Measurements from ENCODE around the gene TRIB2.

Gene TRIB2

GRCh38 chr2:12721566-12722446 is 5.1 kb downstream of the TRIB2 start:
- DNase-seq: peak; percentile 50

DNA sequence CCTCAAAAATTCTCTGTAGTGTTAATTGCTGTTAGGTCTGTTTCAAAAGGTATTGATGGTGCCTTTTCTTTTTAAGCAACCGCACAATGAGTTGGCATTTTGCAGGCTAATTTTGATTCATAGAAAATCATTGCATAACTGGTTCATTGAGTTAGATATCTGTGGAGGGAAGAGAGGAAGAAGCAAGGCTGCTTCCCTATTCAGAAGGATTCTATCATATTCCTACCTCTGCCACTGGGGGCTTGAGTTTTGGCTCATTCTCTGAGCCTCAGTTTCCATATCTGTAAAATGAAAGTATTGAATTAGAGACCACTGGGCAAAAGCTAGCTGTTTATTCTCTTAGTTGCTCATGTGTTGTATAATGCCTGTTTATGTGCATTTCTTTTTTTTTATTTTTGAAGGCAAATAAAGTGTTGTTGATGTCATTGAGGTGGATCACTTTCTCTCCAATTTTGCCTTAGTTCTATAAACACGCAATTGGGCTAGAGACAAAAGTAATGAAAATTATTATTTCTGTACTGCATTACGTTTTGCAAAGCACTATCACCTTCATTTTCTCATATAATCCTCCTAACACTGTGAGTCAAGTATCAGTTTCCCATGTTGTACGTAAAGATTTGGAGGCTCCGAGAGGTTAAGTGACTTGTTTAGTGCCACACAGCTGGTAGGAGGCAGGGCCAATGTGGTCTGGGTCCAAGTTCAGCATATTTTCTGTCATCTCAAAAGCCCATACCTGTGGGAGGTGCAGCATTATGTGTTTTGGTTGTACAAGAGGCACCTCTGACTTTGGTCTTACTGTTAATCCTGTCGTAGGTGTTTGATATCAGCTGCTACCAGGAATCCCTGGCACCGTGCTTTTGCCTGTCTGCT is 5.9 kb downstream of the TRIB2 start:
- peak; percentile 37 for DNase-seq

GRCh38 chr2:12723736-12724463 is 7.2 kb downstream of the TRIB2 start:
- DNase-seq: no peak

- no peak for DNase-seq
Measured at GRCh38 chr2:12725233-12726187, 8.8 kb downstream of the TRIB2 start.

DNA sequence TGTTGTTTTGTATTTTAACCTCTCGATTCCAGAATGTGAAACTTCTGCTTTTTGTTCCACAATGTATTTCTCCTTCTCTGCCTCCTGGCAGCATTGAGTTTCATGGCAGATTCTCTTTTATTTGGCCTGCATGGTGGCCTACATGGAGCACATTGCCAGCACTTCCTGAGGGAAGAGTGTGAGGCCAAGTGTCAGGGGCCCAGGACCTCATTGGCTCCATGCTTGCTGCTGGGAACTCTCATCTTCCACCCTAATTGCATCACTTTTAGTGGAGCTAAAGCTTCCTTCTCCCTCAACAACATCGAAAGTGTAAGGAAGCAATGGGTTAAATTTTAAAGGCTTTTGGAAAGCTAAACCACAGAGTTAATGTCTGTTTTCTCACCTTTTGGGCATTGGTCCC is 9.5 kb downstream of the TRIB2 start:
- no peak for DNase-seq

- no peak for DNase-seq
Measured at GRCh38 chr2:12727065-12727464, 10.3 kb downstream of the TRIB2 start.

DNA sequence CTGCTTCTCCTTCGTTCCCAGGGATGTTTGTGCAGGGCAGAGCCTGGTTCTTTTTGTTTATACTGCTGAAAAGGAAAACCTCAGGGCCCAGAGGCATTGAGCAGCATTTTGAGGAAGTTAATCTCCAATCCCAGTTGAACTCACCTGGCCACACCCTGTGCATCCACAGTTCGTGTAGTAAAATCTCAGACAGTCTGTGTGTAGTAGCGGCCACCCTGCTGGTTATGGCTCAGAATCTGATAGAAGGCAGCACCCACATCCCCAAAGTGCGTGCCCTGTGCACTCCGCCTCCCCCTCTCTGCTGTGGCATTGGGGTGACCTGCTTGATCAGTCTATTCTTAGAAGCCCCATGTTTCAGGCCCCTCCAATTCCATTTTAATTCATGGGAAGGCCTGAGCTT is 10.9 kb downstream of the TRIB2 start:
- no peak for DNase-seq

DNA sequence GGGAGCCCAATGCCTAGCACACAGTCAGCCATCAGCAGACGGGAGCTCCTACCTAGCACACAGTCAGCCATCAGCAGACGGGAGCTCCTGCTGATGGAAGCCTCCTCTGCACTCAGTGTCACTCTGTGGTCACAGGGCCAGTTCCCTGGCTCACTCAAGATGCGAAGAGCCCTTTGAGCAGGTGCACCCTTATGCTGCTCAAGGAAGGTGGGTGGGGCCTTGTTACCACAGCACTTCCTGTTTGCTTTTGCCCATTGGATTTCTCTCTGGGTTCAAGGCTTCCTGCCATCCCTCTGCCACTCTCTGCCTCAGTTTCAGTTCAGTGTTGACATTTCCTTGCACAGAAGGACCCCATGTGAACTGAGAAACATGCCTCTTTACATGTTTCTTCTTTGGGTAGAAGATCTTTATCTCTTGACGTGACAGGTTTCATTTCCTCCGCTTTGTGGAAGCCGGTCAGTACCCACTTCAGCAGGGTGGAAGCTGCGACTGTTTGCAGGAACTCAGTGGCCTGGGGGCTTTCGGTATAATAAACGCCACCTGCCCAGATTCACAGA is 11.6 kb downstream of the TRIB2 start:
- DNase-seq: peak; percentile 61

DNA sequence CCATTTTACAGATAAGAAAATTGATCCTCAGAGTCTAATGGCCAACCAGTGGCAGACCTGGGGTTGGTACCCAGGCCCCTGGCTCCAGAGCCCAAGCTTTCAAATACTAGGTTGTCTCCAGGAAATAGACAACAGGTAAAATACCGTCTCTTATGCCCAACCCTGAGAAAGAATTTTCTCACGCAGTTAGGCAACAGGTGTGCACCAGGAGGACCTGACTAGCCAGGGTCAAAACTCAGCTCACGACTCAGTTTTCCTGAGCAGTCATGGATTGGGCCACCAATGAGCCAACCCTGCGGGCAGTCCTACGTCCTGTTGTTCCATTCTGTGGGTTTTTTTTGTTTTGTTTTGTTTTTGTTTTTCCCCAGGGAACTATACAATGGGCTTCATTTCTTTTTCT is 13.5 kb downstream of the TRIB2 start:
- DNase-seq: no peak

- no peak for DNase-seq
Measured at GRCh38 chr2:12731701-12732280, 15.1 kb downstream of the TRIB2 start.

DNA sequence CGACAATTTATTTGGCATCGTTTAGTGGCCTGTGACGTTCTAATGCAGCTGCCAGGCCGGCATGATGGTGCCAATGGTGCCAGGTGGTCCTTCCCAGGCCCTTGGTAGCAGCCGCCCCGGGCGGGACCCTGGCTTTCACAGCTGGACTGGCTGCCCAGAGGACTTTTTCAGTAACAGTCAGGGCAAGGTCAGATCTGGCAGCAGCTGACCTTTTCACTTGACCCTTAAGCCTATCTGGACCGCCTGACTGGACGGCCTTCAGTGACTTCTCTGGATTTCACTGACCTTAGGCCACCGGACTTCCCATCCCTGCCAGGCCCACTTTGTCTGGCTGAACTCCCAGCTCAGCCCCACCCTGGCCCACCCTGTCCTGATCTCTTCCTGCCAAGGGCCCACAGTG is 15.9 kb downstream of the TRIB2 start:
- no peak for DNase-seq

DNA sequence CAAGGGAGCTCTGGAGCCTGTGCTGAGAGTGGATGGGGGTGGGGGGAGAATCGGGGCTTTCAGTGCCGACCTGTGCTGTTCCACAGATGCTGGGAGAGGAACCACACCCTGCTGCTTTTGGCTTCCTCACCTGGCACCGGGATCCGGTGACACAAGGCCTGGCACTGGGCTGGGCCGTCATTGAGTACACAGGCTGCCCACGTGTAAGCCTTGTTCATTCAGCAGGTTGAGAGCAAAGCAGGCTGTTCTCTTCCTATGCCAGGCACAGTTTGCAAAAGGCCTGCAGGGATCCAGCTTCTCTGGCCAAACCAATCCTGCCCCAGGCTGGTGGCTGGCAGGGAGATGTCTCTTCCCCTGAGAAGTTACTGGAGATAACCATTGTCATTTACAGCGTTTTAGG is 17.1 kb downstream of the TRIB2 start:
- no peak for DNase-seq

- no peak for DNase-seq
Measured at GRCh38 chr2:12734914-12735654, 18.3 kb downstream of the TRIB2 start.

GRCh38 chr2:12737297-12737696 is 20.6 kb downstream of the TRIB2 start:
- DNase-seq: no peak

DNA sequence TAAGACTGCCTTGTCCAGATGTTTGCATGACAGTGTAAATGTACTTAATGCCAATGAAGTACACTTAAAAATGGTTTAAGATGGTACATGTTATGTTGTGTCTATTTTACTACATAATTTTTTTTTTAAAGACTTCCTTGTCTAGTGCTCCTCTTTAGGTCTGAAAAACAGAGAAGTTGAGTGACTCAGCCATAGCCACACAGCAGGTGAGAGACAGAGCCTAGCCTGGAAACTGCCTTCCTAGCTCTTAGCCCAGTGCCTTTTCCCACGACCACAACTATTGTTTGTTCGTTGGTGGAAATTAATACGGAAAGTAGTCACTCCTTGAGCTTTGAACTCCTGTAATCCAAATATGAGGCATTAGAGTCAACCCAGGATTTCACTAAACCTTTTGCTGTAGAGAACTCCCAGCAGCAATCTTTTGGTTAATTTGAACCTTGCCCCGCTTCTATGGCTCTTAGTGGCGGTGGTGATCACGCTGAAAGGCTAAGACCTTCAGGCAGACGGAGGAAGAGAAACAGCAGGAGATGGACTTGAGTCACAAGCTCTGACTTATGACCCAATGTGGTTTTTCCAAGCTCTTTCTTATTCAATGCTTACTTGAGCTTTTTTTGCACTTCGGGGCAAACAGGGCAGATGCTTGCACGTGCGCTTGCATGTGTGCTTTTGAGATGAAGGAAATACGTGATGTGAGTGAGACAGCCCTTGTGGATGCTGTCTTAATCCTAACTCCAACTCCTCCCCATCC is 21.2 kb downstream of the TRIB2 start:
- no peak for DNase-seq

GRCh38 chr2:12739721-12740254 is 23.1 kb downstream of the TRIB2 start:
- no peak for DNase-seq

- DNase-seq: no peak
Measured at GRCh38 chr2:12741380-12741779, 24.6 kb downstream of the TRIB2 start.

DNA sequence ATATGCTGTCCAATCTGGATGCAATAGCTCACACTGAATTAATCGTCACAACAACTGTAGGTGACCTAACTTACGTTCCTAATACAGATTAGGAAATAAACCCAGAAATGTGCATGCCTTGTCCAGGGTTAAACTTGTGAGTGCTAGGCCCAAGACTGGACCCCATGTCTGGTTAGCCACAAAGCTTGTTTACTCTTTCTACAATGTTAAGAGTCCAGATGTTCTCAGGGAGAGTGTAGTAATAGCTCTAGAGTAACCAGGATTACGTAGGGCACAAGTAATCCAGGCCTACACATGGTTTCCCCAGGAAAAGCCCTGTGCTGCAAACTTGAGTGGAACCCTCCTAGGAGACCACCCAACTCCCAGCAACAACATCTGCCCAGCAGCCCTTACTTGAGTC is 26.2 kb downstream of the TRIB2 start:
- DNase-seq: no peak

GRCh38 chr2:12750166-12750905 is 33.6 kb downstream of the TRIB2 start:
- DNase-seq: no peak
